WTC11 (cell line): Measurements from ENCODE around the gene ZFX. TPM values are rescaled to one million over a fixed set of nuclear protein-coding genes. Genes with fewer than 3 reads are reported as not detected.

Source experiments
- ATAC-seq: fragments of 200-7000 bp; cut with Tn5 transposase; 2 replicates; pipeline ENCODE4 v1.10.0; 2021; ENCODE audit warnings: mild to moderate bottlenecking, moderate library complexity
- CTCF ChIA-PET: fragments of 300-600 bp; sonication (Branson Sonifier 250); formaldehyde crosslinking; loops from one replicate; lab custom pipeline; 2021; ENCODE audit warnings: antibody characterized with exemption; lab: Charles Lee
- POLR2A ChIA-PET: fragments of 350-600 bp; sonication (Branson Sonifier 250); formaldehyde crosslinking; loops from one replicate; lab custom pipeline; 2021; ENCODE audit warnings: antibody characterized with exemption; lab: Charles Lee
- DNase-seq: peaks from one replicate; pipeline ENCODE4 v3.0.0; 2021; ENCODE audit warnings: low spot score
- H3K27ac Mint-ChIP-seq: 2 replicates; pipeline ENCODE4 v1.8.0; 2021; ENCODE audit warnings: mixed read lengths
- H3K27me3 Mint-ChIP-seq: 2 replicates; pipeline ENCODE4 v1.8.0; 2021; ENCODE audit warnings: low read depth, mild to moderate bottlenecking, moderate library complexity, mixed read lengths
- H3K36me3 Mint-ChIP-seq: 2 replicates; pipeline ENCODE4 v1.8.0; 2021; ENCODE audit warnings: mixed read lengths
- H3K4me1 Mint-ChIP-seq: 2 replicates; pipeline ENCODE4 v1.8.0; 2022; ENCODE audit warnings: mixed read lengths
- H3K4me3 Mint-ChIP-seq: 2 replicates; pipeline ENCODE4 v1.8.0; 2021; ENCODE audit warnings: mild to moderate bottlenecking, moderate library complexity, mixed read lengths
- H3K9me3 Mint-ChIP-seq: 2 replicates; pipeline ENCODE4 v1.8.0; 2021; ENCODE audit warnings: mixed read lengths
- CTCF ChIP-seq: fragments of 200-600 bp; IDR thresholded peaks from 2 replicates; pipeline ENCODE4 v1.8.0; 2022; ENCODE audit warnings: antibody characterized with exemption
- ELF4 ChIP-seq: sonication (generic); formaldehyde crosslinking; IDR thresholded peaks from 2 replicates; pipeline ENCODE4 v1.8.1; 2022; ENCODE audit warnings: low read depth, mild to moderate bottlenecking, moderate library complexity, missing genetic modification reagents
- FOXK1 ChIP-seq: sonication (generic); formaldehyde crosslinking; IDR thresholded peaks from 2 replicates; pipeline ENCODE4 v1.8.0; 2022; ENCODE audit warnings: mild to moderate bottlenecking, moderate library complexity, missing genetic modification reagents
- FOXP4 ChIP-seq: sonication (generic); formaldehyde crosslinking; IDR thresholded peaks from 2 replicates; pipeline ENCODE4 v1.8.0; 2022; ENCODE audit warnings: mild to moderate bottlenecking, missing genetic modification reagents
- GABPB1 ChIP-seq: sonication (generic); formaldehyde crosslinking; IDR thresholded peaks from 2 replicates; pipeline ENCODE4 v1.8.1; 2023; ENCODE audit warnings: mild to moderate bottlenecking, missing genetic modification reagents
- JAZF1 ChIP-seq: fragments of 250-450 bp; sonication (Bioruptor Pico); IDR thresholded peaks from 2 replicates; pipeline ENCODE4 v1.9.0; 2021; ENCODE audit warnings: moderate library complexity, mild to moderate bottlenecking, inconsistent platforms
- JUN ChIP-seq: sonication (generic); formaldehyde crosslinking; IDR thresholded peaks from 2 replicates; pipeline ENCODE4 v1.8.0; 2023; ENCODE audit warnings: mild to moderate bottlenecking, missing genetic modification reagents
- MAX ChIP-seq: sonication (generic); formaldehyde crosslinking; IDR thresholded peaks from 2 replicates; pipeline ENCODE4 v1.8.0; 2022; ENCODE audit warnings: mild to moderate bottlenecking, missing genetic modification reagents
- NR1H2 ChIP-seq: sonication (generic); formaldehyde crosslinking; IDR thresholded peaks from 2 replicates; pipeline ENCODE4 v1.9.0; 2021; ENCODE audit warnings: mild to moderate bottlenecking, moderate library complexity, missing genetic modification reagents
- PREB ChIP-seq: sonication (generic); formaldehyde crosslinking; IDR thresholded peaks from 2 replicates; pipeline ENCODE4 v1.8.1; 2022; ENCODE audit warnings: mild to moderate bottlenecking, missing genetic modification reagents, moderate library complexity, borderline replicate concordance
- RELA ChIP-seq: sonication (generic); formaldehyde crosslinking; IDR thresholded peaks from 2 replicates; pipeline ENCODE4 v1.8.1; 2022; ENCODE audit warnings: missing genetic modification reagents, mild to moderate bottlenecking, borderline replicate concordance
- SP1 ChIP-seq: sonication (generic); formaldehyde crosslinking; conservative IDR thresholded peaks from 2 replicates; pipeline ENCODE4 v1.8.1; 2022; ENCODE audit warnings: missing genetic modification reagents
- ZBTB21 ChIP-seq: sonication (generic); formaldehyde crosslinking; IDR thresholded peaks from 2 replicates; pipeline ENCODE4 v1.8.1; 2023; ENCODE audit warnings: mild to moderate bottlenecking, missing genetic modification reagents, borderline replicate concordance
- ZNF121 ChIP-seq: sonication (generic); formaldehyde crosslinking; IDR thresholded peaks from 2 replicates; pipeline ENCODE4 v1.8.0; 2023; ENCODE audit warnings: missing genetic modification reagents
- ZNF263 ChIP-seq: sonication (generic); formaldehyde crosslinking; IDR thresholded peaks from 2 replicates; pipeline ENCODE4 v1.8.1; 2022; ENCODE audit warnings: low read depth, mild to moderate bottlenecking, moderate library complexity, missing genetic modification reagents
- ZNF396 ChIP-seq: fragments of 250-450 bp; sonication (Bioruptor Pico); IDR thresholded peaks from 2 replicates; pipeline ENCODE4 v1.8.0; 2021; ENCODE audit warnings: mild to moderate bottlenecking, moderate library complexity, borderline replicate concordance
- ZNF671 ChIP-seq: fragments of 250-450 bp; sonication (Bioruptor Pico); IDR thresholded peaks from 2 replicates; pipeline ENCODE4 v1.8.0; 2021; ENCODE audit warnings: mild to moderate bottlenecking
- total RNA-seq: library from RNA; stranded (reverse); gene quantifications from 3 replicates; pipeline ENCODE4 v1.2.3, GENCODE V29; 2021
- TF ChIP-seq, protein P1 (sequence below): sonication (generic); formaldehyde crosslinking; IDR thresholded peaks from 2 replicates; pipeline ENCODE4 v1.8.1; 2023; ENCODE audit warnings: mild to moderate bottlenecking, missing genetic modification reagents, moderate library complexity
- TF ChIP-seq, protein P2 (sequence below): sonication (generic); formaldehyde crosslinking; IDR thresholded peaks from 2 replicates; pipeline ENCODE4 v1.8.1; 2023; ENCODE audit warnings: mild to moderate bottlenecking, missing genetic modification reagents
- TF ChIP-seq, protein P3 (sequence below): sonication (generic); formaldehyde crosslinking; IDR thresholded peaks from 2 replicates; pipeline ENCODE4 v1.8.0; 2023; ENCODE audit warnings: missing genetic modification reagents, mild to moderate bottlenecking, borderline replicate concordance

Gene ZFX
- total RNA-seq, 1 experiment from 2014 or later = 19.3 TPM

DNA sequence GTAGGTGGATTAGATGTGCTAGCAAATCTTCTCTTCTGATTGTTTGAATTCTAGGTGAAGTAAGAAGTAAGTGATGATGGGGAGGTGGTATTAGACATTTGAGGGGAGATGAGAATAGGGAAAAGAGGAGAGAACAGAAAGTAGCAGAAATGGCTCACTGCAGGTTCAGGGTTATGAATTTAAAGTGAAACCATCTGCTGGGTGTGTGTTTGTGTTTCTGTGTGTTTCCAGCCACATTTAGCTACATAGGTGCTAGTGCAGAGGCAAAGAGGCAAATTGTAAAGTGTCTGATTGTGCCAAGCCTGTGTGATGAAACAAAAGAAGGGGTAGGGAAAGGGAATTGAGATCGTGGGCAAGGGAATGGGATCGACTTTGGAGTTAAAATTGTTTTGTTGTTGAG lies 50.6 kb downstream of the ZFX start:
- Mint-ChIP-seq H3K27ac (peak overlapping the region; percentile 64), H3K4me1 (peaks cover 29% of the 10 kb centered on the region), H3K9me3 (no peaks in the 10 kb centered on the region), H3K36me3 (peaks cover 5% of the 10 kb centered on the region), H3K4me3 (no peak overlapping the region), H3K27me3 (no peaks in the 10 kb centered on the region)
- POLR2A ChIA-PET = no interaction called here
- TF ChIP-seq ZNF263 (CRISPR knock-in tag) = no peak
- TF ChIP-seq FOXP4 (CRISPR knock-in tag) = no peak
- no peak for TF ChIP-seq FOXK1
- TF ChIP-seq SP1 (CRISPR knock-in tag) = no peak
- TF ChIP-seq JAZF1 (CRISPR knock-in tag) = no peak
- TF ChIP-seq ELF4 = no peak
- TF ChIP-seq GABPB1 (CRISPR knock-in tag) = no peak
- no peak for TF ChIP-seq NR1H2 (CRISPR knock-in tag)
- DNase-seq (no peak), ATAC-seq (no peak)
- CTCF ChIA-PET = no interaction called here

GRCh38 chrX:24201216-24201615 lies 51.7 kb downstream of the ZFX start:
- peaks cover 5% of the 10 kb centered on the region for H3K36me3 Mint-ChIP-seq
- H3K27ac Mint-ChIP-seq = no peak overlapping the region
- no peak overlapping the region for H3K4me3 Mint-ChIP-seq
- no peaks in the 10 kb centered on the region for H3K27me3 Mint-ChIP-seq
- CTCF ChIA-PET = no interaction called here
- TF ChIP-seq ZNF121 (CRISPR knock-in tag) = no peak
- no peak for TF ChIP-seq MAX (CRISPR knock-in tag)
- no peak for TF ChIP-seq ELF4
- TF ChIP-seq, protein P1, sequence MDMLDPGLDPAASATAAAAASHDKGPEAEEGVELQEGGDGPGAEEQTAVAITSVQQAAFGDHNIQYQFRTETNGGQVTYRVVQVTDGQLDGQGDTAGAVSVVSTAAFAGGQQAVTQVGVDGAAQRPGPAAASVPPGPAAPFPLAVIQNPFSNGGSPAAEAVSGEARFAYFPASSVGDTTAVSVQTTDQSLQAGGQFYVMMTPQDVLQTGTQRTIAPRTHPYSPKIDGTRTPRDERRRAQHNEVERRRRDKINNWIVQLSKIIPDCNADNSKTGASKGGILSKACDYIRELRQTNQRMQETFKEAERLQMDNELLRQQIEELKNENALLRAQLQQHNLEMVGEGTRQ (CRISPR knock-in tag) = no peak
- no peak for TF ChIP-seq CTCF
- TF ChIP-seq ZBTB21 (CRISPR knock-in tag) = no peak
- TF ChIP-seq, all 79 proteins: peak for 0
- POLR2A ChIA-PET = interaction anchor here (0.5 kb wide), 1 partner anchor 276 kb away, joined by 3 read pairs; no protein-coding TSS in a partner anchor
- peaks cover 29% of the 10 kb centered on the region for H3K4me1 Mint-ChIP-seq
- no peaks in the 10 kb centered on the region for H3K9me3 Mint-ChIP-seq
- DNase-seq (no peak), ATAC-seq (no peak)

GRCh38 chrX:24202465-24203031 lies 53.0 kb downstream of the ZFX start:
- ChIA-PET POLR2A (no interaction called here), CTCF (no interaction called here)
- Mint-ChIP-seq H3K27ac (peak overlapping the region; percentile 85), H3K36me3 (peaks cover 9% of the 10 kb centered on the region), H3K4me3 (no peak overlapping the region), H3K27me3 (no peaks in the 10 kb centered on the region), H3K9me3 (no peaks in the 10 kb centered on the region), H3K4me1 (peaks cover 29% of the 10 kb centered on the region)
- ATAC-seq = no peak
- TF ChIP-seq JUN (CRISPR knock-in tag) (no peak), ZBTB21 (CRISPR knock-in tag) (no peak), ZNF121 (CRISPR knock-in tag) (no peak), RELA (no peak), ZNF671 (CRISPR knock-in tag) (no peak), ZNF396 (CRISPR knock-in tag) (no peak), JAZF1 (CRISPR knock-in tag) (no peak), PREB (CRISPR knock-in tag) (no peak)
- TF ChIP-seq, protein P2, sequence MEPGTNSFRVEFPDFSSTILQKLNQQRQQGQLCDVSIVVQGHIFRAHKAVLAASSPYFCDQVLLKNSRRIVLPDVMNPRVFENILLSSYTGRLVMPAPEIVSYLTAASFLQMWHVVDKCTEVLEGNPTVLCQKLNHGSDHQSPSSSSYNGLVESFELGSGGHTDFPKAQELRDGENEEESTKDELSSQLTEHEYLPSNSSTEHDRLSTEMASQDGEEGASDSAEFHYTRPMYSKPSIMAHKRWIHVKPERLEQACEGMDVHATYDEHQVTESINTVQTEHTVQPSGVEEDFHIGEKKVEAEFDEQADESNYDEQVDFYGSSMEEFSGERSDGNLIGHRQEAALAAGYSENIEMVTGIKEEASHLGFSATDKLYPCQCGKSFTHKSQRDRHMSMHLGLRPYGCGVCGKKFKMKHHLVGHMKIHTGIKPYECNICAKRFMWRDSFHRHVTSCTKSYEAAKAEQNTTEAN (CRISPR knock-in tag) = no peak
- TF ChIP-seq, protein P3, sequence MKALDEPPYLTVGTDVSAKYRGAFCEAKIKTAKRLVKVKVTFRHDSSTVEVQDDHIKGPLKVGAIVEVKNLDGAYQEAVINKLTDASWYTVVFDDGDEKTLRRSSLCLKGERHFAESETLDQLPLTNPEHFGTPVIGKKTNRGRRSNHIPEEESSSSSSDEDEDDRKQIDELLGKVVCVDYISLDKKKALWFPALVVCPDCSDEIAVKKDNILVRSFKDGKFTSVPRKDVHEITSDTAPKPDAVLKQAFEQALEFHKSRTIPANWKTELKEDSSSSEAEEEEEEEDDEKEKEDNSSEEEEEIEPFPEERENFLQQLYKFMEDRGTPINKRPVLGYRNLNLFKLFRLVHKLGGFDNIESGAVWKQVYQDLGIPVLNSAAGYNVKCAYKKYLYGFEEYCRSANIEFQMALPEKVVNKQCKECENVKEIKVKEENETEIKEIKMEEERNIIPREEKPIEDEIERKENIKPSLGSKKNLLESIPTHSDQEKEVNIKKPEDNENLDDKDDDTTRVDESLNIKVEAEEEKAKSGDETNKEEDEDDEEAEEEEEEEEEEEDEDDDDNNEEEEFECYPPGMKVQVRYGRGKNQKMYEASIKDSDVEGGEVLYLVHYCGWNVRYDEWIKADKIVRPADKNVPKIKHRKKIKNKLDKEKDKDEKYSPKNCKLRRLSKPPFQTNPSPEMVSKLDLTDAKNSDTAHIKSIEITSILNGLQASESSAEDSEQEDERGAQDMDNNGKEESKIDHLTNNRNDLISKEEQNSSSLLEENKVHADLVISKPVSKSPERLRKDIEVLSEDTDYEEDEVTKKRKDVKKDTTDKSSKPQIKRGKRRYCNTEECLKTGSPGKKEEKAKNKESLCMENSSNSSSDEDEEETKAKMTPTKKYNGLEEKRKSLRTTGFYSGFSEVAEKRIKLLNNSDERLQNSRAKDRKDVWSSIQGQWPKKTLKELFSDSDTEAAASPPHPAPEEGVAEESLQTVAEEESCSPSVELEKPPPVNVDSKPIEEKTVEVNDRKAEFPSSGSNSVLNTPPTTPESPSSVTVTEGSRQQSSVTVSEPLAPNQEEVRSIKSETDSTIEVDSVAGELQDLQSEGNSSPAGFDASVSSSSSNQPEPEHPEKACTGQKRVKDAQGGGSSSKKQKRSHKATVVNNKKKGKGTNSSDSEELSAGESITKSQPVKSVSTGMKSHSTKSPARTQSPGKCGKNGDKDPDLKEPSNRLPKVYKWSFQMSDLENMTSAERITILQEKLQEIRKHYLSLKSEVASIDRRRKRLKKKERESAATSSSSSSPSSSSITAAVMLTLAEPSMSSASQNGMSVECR (CRISPR knock-in tag) = no peak
- no peak for DNase-seq
